Type B pancreatic cell (in vitro differentiated cells): ENCODE measurements around the gene BRMS1. TPM values are rescaled to one million over a fixed set of nuclear protein-coding genes. Genes with fewer than 3 reads are reported as not detected.

Experiments
- DNase-seq: peaks from one replicate; pipeline ENCODE4 v3.0.0; 2021; ENCODE audit warnings: mixed read lengths; ENCODE audit not compliant: unreplicated experiment; ENCODE audit errors: extremely low spot score
- H3K27ac Mint-ChIP-seq: 2 replicates; pipeline ENCODE4 v1.8.0; 2021; ENCODE audit warnings: mild to moderate bottlenecking, mixed read lengths
- H3K27me3 Mint-ChIP-seq: 2 replicates; pipeline ENCODE4 v1.8.0; 2021; ENCODE audit warnings: mixed read lengths
- H3K36me3 Mint-ChIP-seq: 2 replicates; pipeline ENCODE4 v1.8.0; 2021; ENCODE audit warnings: mixed read lengths
- H3K4me1 Mint-ChIP-seq: one replicate; pipeline ENCODE4 v1.8.0; 2021; ENCODE audit warnings: mixed read lengths; ENCODE audit not compliant: unreplicated experiment
- H3K4me3 Mint-ChIP-seq: 2 replicates; pipeline ENCODE4 v1.8.0; 2021; ENCODE audit warnings: mild to moderate bottlenecking, mixed read lengths
- H3K9me3 Mint-ChIP-seq: 2 replicates; pipeline ENCODE4 v1.8.0; 2021; ENCODE audit warnings: mixed read lengths
- CTCF ChIP-seq: fragments of 200-600 bp; sonication (generic); conservative IDR thresholded peaks from 2 replicates; pipeline ENCODE4 v1.5.0; 2021; ENCODE audit warnings: antibody characterized with exemption, mild to moderate bottlenecking
- total RNA-seq: library from RNA; stranded (reverse); gene quantifications from 2 replicates; pipeline ENCODE4 v1.2.1, GENCODE V29; 2021; ENCODE audit warnings: low replicate concordance

Gene BRMS1
- total RNA-seq, 1 donor from 2014 or later = 35.1 TPM

GRCh38 chr11:66341502-66342126 lies 3.3 kb downstream of the BRMS1 start:
- H3K4me3 Mint-ChIP-seq = peak overlapping the region; percentile 52
- TF ChIP-seq CTCF = no peak
- H3K9me3 Mint-ChIP-seq = no peaks in the 10 kb centered on the region
- H3K4me1 Mint-ChIP-seq = peaks cover 21% of the 10 kb centered on the region
- DNase-seq = no peak
- H3K27ac Mint-ChIP-seq = no peak overlapping the region
- no peaks in the 10 kb centered on the region for H3K27me3 Mint-ChIP-seq
- H3K36me3 Mint-ChIP-seq = no peaks in the 10 kb centered on the region

- Mint-ChIP-seq H3K27ac (no peak overlapping the region), H3K9me3 (no peaks in the 10 kb centered on the region), H3K27me3 (no peaks in the 10 kb centered on the region), H3K4me1 (peaks cover 21% of the 10 kb centered on the region), H3K4me3 (no peak overlapping the region), H3K36me3 (no peaks in the 10 kb centered on the region)
- TF ChIP-seq CTCF = no peak
- no peak for DNase-seq
Observed at GRCh38 chr11:66340596-66341501, 4.1 kb downstream of the BRMS1 start.

- H3K36me3 Mint-ChIP-seq = no peaks in the 10 kb centered on the region
- peaks cover 15% of the 10 kb centered on the region for H3K4me1 Mint-ChIP-seq
- no peak overlapping the region for H3K27ac Mint-ChIP-seq
- no peak for DNase-seq
- TF ChIP-seq CTCF = no peak
- no peaks in the 10 kb centered on the region for H3K27me3 Mint-ChIP-seq
- H3K9me3 Mint-ChIP-seq = no peaks in the 10 kb centered on the region
- H3K4me3 Mint-ChIP-seq = no peak overlapping the region
Observed at GRCh38 chr11:66339686-66340483, 5.0 kb downstream of the BRMS1 start.

- Mint-ChIP-seq H3K27me3 (no peaks in the 10 kb centered on the region), H3K9me3 (no peaks in the 10 kb centered on the region), H3K27ac (no peak overlapping the region), H3K4me1 (peaks cover 13% of the 10 kb centered on the region), H3K36me3 (no peaks in the 10 kb centered on the region), H3K4me3 (no peak overlapping the region)
- no peak for DNase-seq
- no peak for TF ChIP-seq CTCF
Observed at GRCh38 chr11:66339162-66339675, 5.7 kb downstream of the BRMS1 start.

- no peaks in the 10 kb centered on the region for H3K9me3 Mint-ChIP-seq
- DNase-seq = no peak
- H3K36me3 Mint-ChIP-seq = no peaks in the 10 kb centered on the region
- H3K27ac Mint-ChIP-seq = no peak overlapping the region
- no peaks in the 10 kb centered on the region for H3K27me3 Mint-ChIP-seq
- no peak for TF ChIP-seq CTCF
- peaks cover 7% of the 10 kb centered on the region for H3K4me1 Mint-ChIP-seq
- no peak overlapping the region for H3K4me3 Mint-ChIP-seq
Observed at GRCh38 chr11:66338276-66339161, 6.4 kb downstream of the BRMS1 start.
